Choroid plexus epithelial cell (primary cell): ENCODE results near the gene WWOX.

Experiments
- DNase-seq: peaks from one replicate; pipeline ENCODE4 v3.0.0-alpha.2; 2010; ENCODE audit warnings: low read depth
- H3K4me3 ChIP-seq: 2 replicates; pipeline ENCODE4 v1.5.1; 2011; ENCODE audit warnings: low read depth, mild to moderate bottlenecking, control low read depth, low read length, moderate library complexity
- TF ChIP-seq, protein P1 (sequence below): conservative IDR thresholded peaks from 2 replicates; pipeline ENCODE4 v1.5.1; 2011; ENCODE audit warnings: low read depth, mild to moderate bottlenecking, control low read depth, inconsistent platforms, low read length, moderate library complexity

WWOX gene

DNA sequence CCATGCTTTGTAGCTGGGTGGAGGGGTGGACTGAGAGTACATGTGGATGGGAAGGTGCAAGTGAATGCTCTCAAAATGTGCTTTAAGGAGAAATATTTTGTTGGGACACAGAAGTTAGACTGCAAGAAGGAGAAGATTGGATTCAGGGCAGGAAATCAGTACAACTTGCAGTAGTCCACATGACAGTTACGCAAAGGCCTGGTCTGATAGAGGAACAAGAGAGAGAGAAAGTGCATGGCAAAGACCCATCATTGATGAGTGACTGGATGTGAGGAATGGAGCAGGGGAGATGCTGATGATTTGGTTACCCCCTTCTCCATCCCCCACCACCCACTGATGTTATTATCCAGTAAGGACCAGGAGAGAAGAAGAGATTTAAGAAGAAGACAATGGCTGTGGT is 1028.3 kb downstream of the WWOX start:
- H3K4me3 ChIP-seq: no peak overlapping the region
- TF ChIP-seq, protein P1, sequence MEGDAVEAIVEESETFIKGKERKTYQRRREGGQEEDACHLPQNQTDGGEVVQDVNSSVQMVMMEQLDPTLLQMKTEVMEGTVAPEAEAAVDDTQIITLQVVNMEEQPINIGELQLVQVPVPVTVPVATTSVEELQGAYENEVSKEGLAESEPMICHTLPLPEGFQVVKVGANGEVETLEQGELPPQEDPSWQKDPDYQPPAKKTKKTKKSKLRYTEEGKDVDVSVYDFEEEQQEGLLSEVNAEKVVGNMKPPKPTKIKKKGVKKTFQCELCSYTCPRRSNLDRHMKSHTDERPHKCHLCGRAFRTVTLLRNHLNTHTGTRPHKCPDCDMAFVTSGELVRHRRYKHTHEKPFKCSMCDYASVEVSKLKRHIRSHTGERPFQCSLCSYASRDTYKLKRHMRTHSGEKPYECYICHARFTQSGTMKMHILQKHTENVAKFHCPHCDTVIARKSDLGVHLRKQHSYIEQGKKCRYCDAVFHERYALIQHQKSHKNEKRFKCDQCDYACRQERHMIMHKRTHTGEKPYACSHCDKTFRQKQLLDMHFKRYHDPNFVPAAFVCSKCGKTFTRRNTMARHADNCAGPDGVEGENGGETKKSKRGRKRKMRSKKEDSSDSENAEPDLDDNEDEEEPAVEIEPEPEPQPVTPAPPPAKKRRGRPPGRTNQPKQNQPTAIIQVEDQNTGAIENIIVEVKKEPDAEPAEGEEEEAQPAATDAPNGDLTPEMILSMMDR: no peak

GRCh38 chr16:79128706-79129105 is 1029.3 kb downstream of the WWOX start:
- H3K4me3 ChIP-seq: no peak overlapping the region
- TF ChIP-seq, protein P1: no peak
- DNase-seq: no peak

More for the DNA sequence above, 1028.3 kb downstream of the WWOX start:
- no peak for DNase-seq

DNA sequence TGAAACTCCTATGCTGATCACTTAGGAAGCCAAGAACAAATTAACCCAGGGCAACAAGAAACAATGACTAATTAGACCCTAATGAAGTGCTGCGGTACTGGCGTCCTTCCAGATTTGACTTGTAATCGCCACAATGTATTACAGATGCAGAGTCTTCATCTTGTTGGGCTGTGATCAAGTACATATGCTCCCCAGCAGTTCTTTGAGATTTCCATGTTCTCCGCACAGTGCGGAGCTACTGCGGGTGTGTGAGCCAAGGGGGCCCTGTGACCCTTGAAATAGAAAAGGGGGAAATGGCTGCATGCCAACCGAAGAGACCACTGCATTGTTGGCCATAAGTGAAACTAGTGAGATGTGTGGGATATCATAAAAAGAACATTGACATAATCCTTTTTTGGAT is 1031.2 kb downstream of the WWOX start:
- no peak for DNase-seq
- no peak overlapping the region for H3K4me3 ChIP-seq
- TF ChIP-seq, protein P1: no peak

DNA sequence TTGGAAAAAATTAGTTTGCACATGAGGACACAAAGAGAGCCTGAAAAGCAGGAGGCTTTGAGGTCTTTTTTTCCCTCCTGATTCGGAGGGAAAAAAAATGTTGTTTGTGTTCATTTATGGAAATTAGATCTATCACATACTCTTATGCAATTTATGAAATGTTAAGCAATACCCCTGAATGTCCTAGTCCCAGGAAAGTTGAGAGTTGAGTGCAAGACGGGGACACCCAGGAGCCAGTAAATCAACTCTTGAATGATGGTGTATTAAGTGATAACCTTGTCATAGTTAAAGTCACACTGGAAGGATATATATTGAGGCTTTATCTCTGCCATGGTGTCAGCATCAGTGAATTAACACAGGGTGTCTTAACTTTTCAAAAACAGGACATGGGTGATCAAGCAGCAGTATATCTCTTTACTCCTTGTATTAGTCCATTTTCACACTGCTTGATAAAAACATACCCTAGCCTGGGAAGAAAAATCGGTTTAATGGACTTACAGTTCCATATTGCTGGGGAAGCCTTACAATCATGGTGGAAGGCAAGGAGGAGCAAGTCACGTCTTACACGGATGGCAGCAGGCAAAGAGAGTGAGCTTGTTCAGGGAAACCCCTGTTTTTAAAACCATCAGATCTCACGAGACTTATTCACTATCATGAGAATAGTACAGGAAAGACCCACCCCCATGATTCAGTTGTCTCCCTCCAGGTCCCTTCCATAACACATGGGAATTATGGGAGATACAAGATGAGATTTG is 1032.0 kb downstream of the WWOX start:
- TF ChIP-seq, protein P1: no peak
- H3K4me3 ChIP-seq: no peak overlapping the region
- DNase-seq: no peak

DNA sequence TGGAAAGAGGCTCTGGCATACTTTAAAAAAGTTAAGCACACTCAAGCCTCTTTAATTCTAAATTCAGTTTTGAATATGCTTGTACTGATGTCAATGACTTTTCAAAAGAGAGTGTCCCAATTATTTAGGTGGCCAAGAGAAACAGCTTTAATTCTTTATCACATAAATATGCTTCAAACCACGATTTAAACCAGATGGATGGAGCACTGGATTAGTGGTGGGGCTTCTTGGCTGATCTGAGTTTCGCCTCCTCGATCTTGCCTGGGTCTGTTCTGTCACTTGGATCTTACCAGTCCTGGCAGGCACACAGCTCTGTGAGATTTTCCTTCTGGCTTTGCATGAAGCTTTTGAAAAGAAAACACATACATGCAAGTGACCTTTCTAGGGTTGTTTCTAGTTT is 1033.2 kb downstream of the WWOX start:
- DNase-seq: no peak
- TF ChIP-seq, protein P1: no peak
- no peak overlapping the region for H3K4me3 ChIP-seq

DNA sequence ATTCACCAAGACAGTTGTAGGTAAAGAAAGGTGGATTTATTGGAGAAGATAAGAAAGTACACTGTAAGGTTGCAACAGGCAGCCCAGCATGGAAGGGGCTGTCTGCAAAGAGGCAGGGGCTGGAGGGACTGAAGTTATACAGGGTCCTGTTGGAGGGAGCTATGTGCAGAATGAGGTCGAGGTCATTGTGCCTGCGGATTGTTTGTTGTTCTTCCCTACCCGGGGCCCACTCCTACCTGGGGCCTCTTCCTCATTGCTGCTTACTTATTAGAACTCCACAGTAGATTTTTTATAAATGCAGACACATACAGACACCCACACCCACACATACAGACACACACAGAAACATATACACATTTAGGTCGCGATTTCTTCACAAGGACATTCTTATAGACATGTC is 1034.8 kb downstream of the WWOX start:
- no peak overlapping the region for H3K4me3 ChIP-seq
- TF ChIP-seq, protein P1: no peak
- DNase-seq: no peak

DNA sequence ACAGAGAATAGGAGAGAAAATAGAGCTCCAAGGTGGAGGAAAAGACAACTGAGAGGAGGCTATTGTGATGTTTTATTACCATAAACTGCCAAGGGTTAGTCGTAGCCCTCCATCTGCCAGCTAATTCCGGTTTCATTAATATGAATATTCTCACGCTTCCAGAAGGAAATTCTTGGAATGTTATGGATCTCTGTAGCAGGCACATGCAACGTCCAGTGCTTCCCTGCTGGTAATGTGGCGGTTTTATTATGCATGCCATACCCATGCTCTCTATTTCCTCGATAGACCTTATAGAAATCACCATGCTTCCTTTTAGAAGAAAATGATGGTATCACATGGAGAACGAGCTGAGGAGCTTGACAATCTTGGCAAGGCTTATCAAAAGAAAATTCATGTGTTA is 1037.5 kb downstream of the WWOX start:
- TF ChIP-seq, protein P1: no peak
- no peak for DNase-seq
- H3K4me3 ChIP-seq: no peak overlapping the region
